ENCODE data around the gene LDLRAP1.

- TF ChIP-seq REST (IDR thresholded peaks at IDR 0.05; ENCODE audit: low read depth) (no peak), SIN3A (IDR thresholded peaks at IDR 0.05; ENCODE audit: low read depth) (no peak), ZNF274 (IDR thresholded peaks at IDR 0.05; ENCODE audit: low read depth, low read length) (no peak), CTCF (IDR thresholded peaks at IDR 0.05 in 2 of 3, conservative IDR thresholded peaks at IDR 0.05 in 1 of 3; ENCODE audit: borderline replicate concordance in 1 of 3, insufficient read depth in 1 of 3, low read depth in 2 of 3, low read length in 2 of 3) (no peak), ATF3 (IDR thresholded peaks at IDR 0.05) (no peak), POLR2A (IDR thresholded peaks at IDR 0.05; ENCODE audit: borderline replicate concordance, extremely low read depth, insufficient read depth, insufficient read length) (no peak)
Measured at GRCh38 chr1:25573961-25574360, 30.6 kb downstream of the LDLRAP1 start.

All from HCT116 (cell line).